ENCODE measurements around the gene RPL27. TPM values are rescaled to one million over a fixed set of nuclear protein-coding genes. Genes with fewer than 3 reads are reported as not detected.

RPL27 gene
- total RNA-seq, 3 donors from 2014 or later: 1,150 to 3,519 (median 1,958) TPM

- no peaks in the 10 kb centered on the region for H3K27me3 ChIP-seq
- intact Hi-C loops (cut with DNase I; ENCODE audit: low total_unique reads): no loop called here
- no peak for DNase-seq (ENCODE audit: low spot score in 2 of 2)
- no peak overlapping the region for H3K4me3 ChIP-seq
- no peak overlapping the region for H3K27ac ChIP-seq
- no peaks in the 10 kb centered on the region for H3K36me3 ChIP-seq
- no peaks in the 10 kb centered on the region for H3K4me1 ChIP-seq
- H3K9me3 ChIP-seq: no peaks in the 10 kb centered on the region
- TF ChIP-seq CTCF (IDR thresholded peaks at IDR 0.05): no peak
- no peak for TF ChIP-seq POLR2A (IDR thresholded peaks at IDR 0.05)
- no peak for TF ChIP-seq POLR2AphosphoS5 (IDR thresholded peaks at IDR 0.05)
Observed at GRCh38 chr17:43027091-43028032, 29.1 kb downstream of the RPL27 start.

- H3K9me3 ChIP-seq: no peaks in the 10 kb centered on the region
- no peaks in the 10 kb centered on the region for H3K27me3 ChIP-seq
- H3K4me3 ChIP-seq: no peak overlapping the region
- H3K27ac ChIP-seq: no peak overlapping the region
- H3K4me1 ChIP-seq: no peaks in the 10 kb centered on the region
- no peak for DNase-seq (ENCODE audit: low spot score in 2 of 2)
- intact Hi-C loops (cut with DNase I; ENCODE audit: low total_unique reads): no loop called here
- no peak for TF ChIP-seq POLR2AphosphoS5 (IDR thresholded peaks at IDR 0.05)
- TF ChIP-seq CTCF (IDR thresholded peaks at IDR 0.05): no peak
- TF ChIP-seq POLR2A (IDR thresholded peaks at IDR 0.05): no peak
- no peaks in the 10 kb centered on the region for H3K36me3 ChIP-seq
Observed at GRCh38 chr17:43028221-43028861, 30.1 kb downstream of the RPL27 start.

- TF ChIP-seq POLR2A (IDR thresholded peaks at IDR 0.05) (no peak), CTCF (IDR thresholded peaks at IDR 0.05) (no peak), POLR2AphosphoS5 (IDR thresholded peaks at IDR 0.05) (no peak)
- Histone ChIP-seq H3K36me3 (no peaks in the 10 kb centered on the region), H3K4me3 (no peak overlapping the region), H3K4me1 (no peaks in the 10 kb centered on the region), H3K27ac (no peak overlapping the region), H3K9me3 (no peaks in the 10 kb centered on the region), H3K27me3 (no peaks in the 10 kb centered on the region)
- intact Hi-C loops (cut with DNase I; ENCODE audit: low total_unique reads): no loop called here
- no peak for DNase-seq (ENCODE audit: low spot score in 2 of 2)
Observed at GRCh38 chr17:43030137-43030767, 32.0 kb downstream of the RPL27 start.

- no peak overlapping the region for H3K4me3 ChIP-seq
- no peak for DNase-seq (ENCODE audit: low spot score in 2 of 2)
- intact Hi-C loops (cut with DNase I; ENCODE audit: low total_unique reads): no loop called here
- TF ChIP-seq POLR2A (IDR thresholded peaks at IDR 0.05) (no peak), POLR2AphosphoS5 (IDR thresholded peaks at IDR 0.05) (no peak), CTCF (IDR thresholded peaks at IDR 0.05) (no peak)
- H3K27ac ChIP-seq: no peak overlapping the region
- no peaks in the 10 kb centered on the region for H3K4me1 ChIP-seq
- H3K36me3 ChIP-seq: no peaks in the 10 kb centered on the region
- no peaks in the 10 kb centered on the region for H3K9me3 ChIP-seq
- H3K27me3 ChIP-seq: no peaks in the 10 kb centered on the region
Observed at GRCh38 chr17:43031666-43032065, 33.4 kb downstream of the RPL27 start.

All from breast epithelium (tissue), 4 donors.